Jurkat, Clone E6-1 (cell line): ENCODE results near the gene EFCC1. TPM values are rescaled to one million over a fixed set of nuclear protein-coding genes. Genes with fewer than 3 reads are reported as not detected.

Experiments
- DNase-seq: peaks from one replicate; pipeline ENCODE4 v3.0.0-alpha.2; 2011; ENCODE audit warnings: low read depth, low spot score
- H3K4me3 ChIP-seq: 2 replicates; pipeline ENCODE4 v1.5.1; 2011; ENCODE audit warnings: mild to moderate bottlenecking, low read length, control low read depth, moderate library complexity
- polyA plus RNA-seq: library from polyadenylated mRNA; unstranded; fragments of >200 nt; gene quantifications from one replicate; pipeline ENCODE4 v1.2.1, GENCODE V29; 2012; ENCODE audit warnings: missing spikeins; ENCODE audit not compliant: insufficient read length, insufficient read depth

Gene EFCC1, protein sequence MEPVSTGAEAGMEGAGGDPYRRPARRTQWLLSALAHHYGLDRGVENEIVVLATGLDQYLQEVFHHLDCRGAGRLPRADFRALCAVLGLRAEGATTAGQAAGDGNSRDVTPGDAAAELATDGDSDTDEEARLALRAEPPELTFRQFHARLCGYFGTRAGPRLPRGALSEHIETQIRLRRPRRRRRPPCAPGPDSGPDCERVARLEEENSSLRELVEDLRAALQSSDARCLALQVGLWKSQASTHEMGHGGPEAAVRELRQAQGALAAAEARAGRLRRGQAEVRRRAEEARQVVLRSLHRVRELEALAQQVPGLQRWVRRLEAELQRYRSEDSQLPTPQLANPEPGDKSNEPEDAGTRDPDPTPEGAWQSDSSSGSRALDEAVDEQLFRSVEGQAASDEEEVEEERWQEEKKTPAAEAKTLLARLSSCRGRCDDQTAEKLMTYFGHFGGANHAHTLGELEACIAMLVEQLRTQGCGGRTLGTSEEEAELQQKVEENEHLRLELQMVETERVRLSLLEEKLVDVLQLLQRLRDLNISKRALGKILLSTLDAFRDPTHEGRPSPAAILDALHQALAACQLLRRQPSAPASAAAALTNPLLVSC
- polyA plus RNA-seq = not detected

DNA sequence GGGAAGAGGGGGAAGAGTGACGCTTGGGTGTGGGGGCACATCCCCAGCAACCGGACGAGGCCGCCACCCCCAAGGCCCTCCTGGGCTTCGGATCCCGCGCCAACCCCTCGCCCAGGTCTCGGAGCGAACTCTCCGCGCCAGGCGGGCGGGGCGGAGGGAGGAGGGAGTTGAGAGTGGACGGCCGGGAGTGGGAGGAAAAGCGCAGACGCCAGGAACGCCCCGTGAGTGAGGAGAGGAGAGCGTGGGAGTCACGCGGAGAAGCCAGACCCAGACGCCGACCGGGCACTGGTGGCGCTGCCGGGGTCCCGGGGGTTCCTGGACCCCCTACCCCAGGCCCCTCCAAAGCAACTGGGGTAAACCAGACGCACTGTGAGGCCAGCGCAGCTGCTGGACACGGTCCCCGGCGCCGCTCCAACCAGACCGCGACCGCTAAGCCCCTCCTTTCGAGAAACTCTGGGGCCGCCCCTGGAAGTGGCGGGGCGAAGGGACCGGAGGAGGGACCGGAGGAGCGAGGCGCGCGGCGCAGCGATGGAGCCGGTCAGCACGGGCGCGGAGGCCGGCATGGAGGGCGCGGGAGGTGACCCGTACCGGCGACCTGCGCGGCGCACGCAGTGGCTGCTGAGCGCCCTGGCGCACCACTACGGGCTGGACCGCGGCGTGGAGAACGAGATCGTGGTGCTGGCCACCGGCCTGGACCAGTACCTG, at the start of gene EFCC1:
Gene EFCC1, plus strand, starts transcription at position 204 of the 705 bp plus-strand sequence. Its CDS starts 325 bp downstream, at position 529.
- H3K4me3 ChIP-seq = peak within 1 kb of the TSS; percentile 44
- DNase-seq = no peak

DNA sequence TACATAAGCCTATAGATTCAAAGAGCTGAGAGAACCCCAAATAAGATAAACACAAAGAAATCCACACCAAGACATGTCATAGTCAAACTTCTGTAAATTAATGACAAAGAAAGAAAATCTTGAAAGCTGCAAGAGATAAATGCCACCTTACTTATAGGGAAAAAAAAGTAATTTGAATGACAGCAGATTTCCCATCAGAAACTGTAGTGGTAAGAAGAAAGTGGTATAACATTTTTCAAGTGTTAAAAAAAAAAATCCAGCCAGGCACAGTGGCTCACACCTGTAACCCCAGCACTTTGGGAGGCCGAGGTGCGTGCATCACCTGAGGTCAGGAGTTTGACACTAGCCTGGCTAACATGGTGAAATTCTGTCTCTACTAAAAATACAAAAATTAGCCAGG, 44.7 kb upstream of the EFCC1 start:
- no peak for DNase-seq

DNA sequence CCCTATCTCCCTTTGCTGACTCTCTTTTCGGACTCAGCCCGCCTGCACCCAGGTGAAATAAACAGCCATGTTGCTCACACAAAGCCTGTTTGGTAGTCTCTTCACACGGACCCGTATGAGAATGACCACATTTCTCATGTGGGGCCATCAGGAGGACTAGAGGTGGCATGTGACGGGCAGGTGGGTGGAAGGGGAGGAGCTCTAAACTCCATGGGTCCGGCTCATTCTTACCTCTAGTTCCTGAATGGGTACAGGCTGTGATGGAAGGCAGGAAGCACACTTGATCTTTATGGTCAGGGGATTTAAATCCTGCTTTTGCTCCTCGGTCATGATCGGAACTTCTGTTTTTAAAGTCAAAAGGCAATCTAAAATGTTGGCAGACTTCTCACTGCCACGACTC, 35.8 kb upstream of the EFCC1 start:
- no peak for DNase-seq
- H3K4me3 ChIP-seq = no peak overlapping the region

More for the DNA sequence above, 44.7 kb upstream of the EFCC1 start:
- H3K4me3 ChIP-seq = no peak overlapping the region

DNA sequence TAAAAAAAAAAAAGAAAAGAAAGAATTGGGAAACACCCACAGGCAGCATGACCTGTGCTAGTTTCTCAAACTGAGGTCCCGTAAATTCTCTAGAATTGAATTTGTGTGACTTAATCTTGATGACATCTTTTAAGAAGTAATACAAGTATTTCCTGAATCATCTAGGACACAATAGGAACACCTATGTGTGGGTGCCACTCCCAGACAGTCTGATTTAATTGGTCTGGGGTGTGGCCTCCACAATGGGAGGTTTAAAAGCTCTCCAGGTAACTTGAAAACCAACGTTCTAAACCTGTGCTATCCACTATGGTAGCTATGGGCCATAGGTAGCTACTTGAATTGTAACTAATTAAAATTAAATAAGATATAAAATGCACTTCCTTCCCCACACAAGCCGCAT, 35.3 kb upstream of the EFCC1 start:
- no peak overlapping the region for H3K4me3 ChIP-seq
- DNase-seq = no peak

DNA sequence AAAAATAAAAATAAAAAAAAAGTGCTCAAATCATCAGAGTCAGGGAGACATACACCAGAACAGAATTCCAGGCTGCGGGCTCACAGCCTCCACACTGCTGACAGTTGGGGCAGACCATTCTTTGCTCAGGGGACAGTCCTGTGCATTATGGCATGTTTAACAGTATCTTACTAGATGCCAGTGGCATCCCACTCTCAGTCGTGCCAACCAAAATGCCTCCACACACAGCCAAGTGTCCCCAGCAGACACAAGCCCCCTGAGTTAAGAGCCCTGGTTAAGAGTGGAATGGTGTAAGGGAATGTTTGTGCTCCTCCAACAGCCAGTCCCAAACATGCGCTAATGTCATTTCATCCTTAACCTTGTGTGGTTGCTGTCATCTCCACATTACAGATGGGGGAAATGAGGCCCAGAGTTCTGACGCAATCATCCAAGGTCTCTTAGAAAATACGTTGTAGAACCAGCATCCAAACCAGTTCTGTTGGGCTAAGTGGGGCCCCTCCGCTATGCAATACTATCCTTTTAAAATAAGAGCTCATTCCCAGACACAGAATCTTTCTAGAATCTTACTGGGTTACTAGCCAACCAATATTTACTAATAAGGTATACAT, 33.3 kb upstream of the EFCC1 start:
- no peak for DNase-seq
- H3K4me3 ChIP-seq = no peak overlapping the region

DNA sequence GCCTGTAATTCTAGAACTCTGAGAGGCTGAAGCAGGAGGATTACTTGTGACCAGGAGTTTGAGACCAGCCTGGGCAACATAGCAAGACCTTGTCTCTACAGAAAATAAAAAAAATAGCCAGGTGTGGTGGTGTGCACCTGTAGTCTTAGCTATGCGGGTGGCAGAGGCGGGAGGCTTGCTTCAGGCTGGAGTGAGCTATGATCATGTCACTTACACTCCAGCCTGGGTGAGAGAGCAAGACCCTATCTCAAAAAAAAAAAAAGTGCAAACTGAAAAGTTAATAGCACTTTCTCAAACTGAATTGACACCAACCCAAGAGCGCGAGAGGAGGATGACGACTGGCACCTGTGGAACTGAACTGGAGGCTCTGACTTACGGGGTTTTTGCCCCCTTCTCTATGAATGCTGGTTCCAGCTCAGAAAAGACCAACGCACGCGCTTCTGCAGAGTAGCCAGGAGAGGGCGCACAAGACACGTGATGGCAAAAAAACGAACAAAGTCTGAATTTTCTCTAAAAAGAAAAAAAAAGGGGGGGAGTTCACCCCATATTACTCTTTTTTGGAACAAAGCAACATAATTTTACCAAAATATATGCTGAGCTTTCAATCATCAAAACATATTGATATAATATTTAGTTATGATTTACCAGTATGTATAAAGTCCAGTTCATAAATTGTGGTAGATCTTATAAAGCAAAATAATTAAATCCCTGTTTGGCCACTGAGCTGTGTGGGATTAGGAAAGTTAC, 30.9 kb upstream of the EFCC1 start:
- DNase-seq = peak; percentile 52
- H3K4me3 ChIP-seq = no peak overlapping the region

DNA sequence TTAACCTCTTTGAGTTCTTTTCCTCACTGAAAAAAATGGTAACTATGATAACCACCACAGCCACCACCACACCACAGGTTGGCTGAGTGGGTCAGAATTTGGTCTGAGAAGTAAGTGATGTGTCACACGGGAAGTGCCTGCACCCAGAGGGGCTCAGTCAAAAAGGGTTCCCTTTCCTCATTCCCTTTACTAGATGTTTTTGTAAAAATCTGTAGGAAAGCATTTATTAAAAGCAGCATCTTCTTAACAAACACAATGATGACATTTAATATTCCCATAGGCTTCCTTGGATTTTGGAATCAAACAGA, 30.4 kb upstream of the EFCC1 start:
- no peak overlapping the region for H3K4me3 ChIP-seq
- no peak for DNase-seq

DNA sequence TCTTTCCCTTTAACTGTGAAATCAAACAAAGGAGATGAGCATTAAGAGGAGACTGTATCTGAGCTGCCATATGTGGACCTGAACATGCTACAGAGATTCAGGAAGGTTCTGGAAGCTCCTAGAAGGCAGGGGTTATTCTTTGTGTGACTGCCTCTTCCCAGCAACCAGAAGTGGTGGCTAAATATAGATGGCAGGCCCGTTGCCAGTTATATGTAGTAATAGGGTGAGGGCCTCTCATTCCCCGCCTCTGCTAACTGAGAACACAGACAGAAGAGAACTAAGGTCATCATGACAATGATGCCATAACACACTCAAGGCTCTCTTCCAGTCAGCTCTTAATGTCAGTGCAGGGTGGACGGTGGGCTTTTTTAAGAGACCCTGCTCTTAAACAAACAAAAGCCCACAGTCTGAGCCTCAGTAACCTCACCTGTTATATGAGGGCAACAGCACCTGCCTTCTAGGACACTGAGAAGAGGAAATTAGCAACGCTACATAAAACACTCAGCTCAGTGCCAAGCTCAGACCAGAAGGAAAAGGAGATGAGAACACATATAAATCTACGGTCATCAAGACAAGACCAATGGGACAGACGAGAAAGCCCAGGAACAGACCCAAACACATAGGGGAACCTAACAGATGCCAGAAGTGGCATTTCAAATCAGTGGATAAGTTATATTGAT, 29.5 kb upstream of the EFCC1 start:
- no peak overlapping the region for H3K4me3 ChIP-seq
- no peak for DNase-seq

DNA sequence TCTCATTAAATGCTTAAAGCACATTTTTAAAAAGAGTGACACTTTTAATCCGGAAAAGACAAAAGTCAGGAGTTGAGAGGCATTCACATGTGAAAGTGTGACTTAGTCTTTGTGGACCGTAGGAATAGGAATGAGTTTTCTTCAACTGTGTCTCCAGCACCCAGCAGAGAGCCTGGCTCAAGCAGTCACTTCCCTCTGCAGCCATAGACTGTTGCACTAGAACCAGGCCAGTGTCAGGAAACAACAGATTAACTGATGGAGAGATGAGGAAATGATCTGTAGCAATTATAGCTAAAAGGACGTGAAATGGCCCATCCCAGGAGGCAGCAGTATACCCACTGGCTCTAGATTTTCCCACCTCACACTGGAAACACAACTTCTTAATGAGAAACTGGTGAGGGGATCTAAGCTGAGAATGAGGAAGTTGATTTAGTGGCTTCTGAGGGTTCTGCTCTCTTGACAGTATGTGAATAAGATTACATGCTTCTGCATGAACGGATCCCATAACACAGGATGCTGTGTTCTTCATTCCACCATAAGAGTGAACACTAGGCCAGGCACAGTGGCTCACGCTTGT, 27.0 kb upstream of the EFCC1 start:
- no peak for DNase-seq
- no peak overlapping the region for H3K4me3 ChIP-seq

DNA sequence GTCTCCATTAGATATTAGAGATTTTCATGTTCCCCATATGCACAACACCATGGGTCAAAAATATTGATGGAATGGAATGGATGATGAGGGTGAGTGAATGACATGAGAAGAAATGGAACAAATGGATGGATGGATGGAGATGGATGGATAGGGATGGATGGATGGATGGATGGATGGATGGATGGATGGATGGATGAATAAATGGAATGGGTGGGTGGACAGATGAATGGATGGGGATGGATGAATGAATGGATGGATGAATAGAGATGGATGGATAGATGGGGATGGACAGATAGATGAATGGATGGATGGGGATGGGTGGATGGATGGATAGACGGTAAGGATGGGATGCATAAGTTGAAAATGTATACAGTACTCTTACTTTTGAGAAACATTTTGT, 25.8 kb upstream of the EFCC1 start:
- no peak overlapping the region for H3K4me3 ChIP-seq
- no peak for DNase-seq

DNA sequence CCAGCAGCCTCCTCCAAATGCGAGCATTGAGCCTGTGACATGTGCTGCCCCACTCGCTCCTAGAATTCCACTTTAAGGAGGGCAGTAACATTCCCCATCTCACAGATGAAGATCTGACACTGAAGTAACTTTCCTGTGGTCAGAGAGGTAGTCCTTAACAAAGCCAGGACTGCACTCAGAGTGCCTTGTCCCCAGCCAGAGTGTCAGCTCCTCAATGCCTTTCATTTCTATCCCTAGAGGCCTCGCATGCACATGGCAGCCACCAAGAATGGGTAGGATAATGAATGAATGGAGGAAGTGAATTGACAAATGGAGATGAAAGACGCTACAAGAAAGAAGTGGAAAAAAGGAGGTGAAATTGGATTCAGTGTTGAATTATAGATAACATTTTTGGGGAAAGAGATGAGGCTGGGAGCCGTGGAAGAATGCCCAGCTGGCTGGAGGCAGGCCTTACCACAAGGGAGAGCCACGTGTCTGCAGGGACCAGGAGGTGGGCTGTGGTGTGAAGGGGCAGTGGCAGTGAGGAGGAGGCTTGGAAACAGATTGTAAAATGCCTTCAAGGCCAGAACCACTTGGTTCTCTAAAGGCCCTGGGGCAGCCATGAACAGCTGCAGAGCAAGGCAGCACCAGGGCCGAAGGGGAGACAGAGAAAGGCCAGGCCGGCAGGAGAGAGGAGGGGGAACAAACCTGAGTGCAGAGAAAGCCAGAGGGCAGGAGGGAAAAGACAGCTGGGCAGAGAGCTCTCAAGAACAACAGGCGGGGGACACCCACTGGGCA, 17.6 kb upstream of the EFCC1 start:
- DNase-seq = no peak
- H3K4me3 ChIP-seq = no peak overlapping the region

DNA sequence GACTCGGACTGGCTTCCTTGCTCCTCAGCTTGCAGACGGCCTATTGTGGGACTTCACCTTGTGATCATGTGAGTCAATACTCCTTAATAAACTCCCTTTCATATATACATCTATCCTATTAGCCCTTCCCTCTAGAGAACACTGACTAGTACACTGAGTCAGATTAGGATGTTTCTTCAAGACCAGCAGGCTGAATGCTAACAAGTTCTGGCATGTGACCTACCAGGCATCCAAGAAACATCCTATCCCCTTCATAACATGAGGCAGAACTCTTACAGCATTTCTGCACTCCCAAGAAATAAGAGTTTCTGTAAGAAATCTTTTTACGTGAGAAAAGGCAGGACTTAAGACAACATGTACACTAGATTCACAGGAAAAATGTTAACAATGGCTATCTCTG, 16.5 kb upstream of the EFCC1 start:
- DNase-seq = no peak

DNA sequence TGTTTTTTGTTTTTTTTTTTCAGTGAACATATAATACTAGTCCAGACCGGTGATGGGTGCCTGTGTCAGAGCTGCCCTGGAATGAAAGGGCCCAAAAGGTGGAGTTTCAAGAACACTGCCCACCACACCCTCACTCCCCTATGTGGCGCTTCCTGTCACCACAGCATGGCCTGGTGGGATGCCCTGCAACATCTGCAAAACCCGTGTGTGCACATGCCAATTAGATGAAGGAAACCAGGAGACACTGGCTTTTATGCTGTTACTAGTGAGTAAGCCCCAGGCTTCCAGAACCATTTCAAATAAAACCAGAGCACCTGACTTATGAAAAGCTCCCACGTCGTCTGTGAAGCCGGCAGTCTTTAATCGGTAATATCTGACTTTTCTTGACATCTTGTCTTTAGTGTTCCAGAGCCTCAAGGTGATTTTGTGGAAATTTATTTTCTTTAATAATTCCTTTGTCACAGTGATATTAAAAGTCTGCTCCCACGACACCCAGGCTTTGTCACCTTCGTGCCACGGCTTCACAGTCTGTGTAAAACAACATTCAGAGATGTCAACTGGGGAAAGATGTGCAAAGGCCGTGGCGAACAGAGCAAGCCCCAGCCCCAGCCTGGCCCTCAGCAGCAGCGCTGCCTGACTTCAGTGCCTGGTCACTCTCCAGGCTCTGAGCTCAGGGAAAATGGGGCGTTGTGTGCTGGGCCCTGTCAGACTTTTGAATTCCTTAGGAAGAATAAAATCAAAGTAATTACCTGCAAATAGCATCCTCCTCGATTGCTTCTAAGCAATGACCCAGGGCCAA, 13.6 kb upstream of the EFCC1 start:
- no peak for DNase-seq
- no peak overlapping the region for H3K4me3 ChIP-seq

More for the DNA sequence above, 16.5 kb upstream of the EFCC1 start:
- no peak overlapping the region for H3K4me3 ChIP-seq

DNA sequence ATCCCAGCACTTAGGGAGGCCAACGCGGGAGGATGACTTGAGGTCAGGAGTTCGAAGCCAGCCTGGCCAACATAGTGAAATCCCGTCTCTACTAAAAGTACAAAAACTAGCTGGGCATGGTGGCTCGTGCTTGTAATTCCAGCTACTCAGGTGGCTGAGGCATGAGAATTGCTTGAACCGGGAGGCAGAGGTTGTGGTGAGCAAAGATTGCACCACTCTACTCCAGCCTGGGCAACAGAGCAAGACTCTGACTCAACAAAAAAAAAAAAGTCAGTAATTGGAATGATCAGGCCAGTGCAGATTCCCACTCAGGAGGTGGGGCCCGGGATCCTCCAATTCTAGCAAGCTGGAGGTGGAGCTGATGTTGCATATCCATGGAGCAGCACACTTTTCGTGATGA, 12.8 kb upstream of the EFCC1 start:
- no peak for DNase-seq
- no peak overlapping the region for H3K4me3 ChIP-seq

DNA sequence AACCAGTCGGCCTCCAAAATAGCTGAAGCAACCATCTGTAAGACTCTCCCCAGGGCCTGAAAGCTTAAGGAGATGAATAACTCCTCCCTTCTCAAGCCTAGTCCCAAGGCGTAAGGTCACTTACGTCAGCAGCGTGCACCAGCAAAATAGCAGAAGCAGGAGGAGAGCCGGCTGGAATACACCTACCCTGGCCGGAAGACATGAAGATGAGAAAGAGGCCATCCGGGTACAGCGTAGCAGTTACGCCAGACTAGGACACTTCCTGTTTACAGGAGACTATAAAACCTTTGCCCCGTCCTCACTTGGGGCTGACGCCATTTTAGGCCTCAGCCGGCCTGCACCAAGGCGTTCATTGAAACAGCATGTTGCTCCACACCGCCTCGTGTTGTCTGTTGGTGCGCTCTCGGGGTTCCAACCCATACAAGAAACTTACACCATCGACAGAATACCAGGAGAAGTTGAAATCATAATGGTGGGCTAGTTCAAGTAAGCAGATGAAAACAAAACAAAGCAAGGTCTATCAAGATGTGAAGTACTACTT, 9.7 kb upstream of the EFCC1 start:
- DNase-seq = no peak
- no peak overlapping the region for H3K4me3 ChIP-seq

DNA sequence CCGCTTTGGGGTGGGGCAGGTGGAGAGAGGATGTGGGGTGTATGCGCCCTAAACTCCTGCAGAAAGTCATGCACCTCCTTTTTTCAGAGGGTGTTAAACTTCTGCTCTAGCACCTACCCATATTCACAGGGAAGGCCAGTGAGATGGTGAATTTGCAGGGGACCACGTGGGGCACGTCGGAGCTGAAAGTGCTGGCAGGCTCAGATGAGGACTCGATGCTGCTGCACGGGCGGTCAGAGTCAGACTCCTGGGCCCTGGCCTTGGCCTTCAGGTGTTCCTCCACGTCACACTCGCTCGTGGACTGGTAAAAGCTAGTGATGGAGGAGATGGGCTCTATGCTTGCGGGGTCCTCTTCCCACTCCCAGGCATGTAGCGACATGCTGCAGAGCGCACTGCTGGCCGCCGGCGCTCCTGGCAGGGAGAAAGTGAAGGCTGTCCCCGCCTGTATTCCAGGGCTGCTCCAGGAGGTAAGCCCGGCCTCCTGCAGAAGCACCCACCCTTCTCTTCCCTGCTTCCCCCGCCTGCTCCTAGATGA, 8.1 kb upstream of the EFCC1 start:
- no peak for DNase-seq
- no peak overlapping the region for H3K4me3 ChIP-seq
